Left lung (tissue), 10 donors: ENCODE data around the gene RFTN1. TPM values are rescaled to one million over a fixed set of nuclear protein-coding genes. Genes with fewer than 3 reads are reported as not detected.

Experiments
- ATAC-seq: fragments of 200-7000 bp; cut with Tn5 transposase; one replicate; pipeline ENCODE4 v1.9.1; 2020; ENCODE audit warnings: moderate library complexity
- DNase-seq, 4 donors: peaks; one replicate each; pipeline ENCODE4 v3.0.0-alpha.2; 2013 to 2020
- H3K27ac ChIP-seq, 2 donors: fragments of 200-600 bp; sonication (generic) in 1 of 2; one replicate each; pipeline versions ENCODE4 v1.5.0 to v1.8.0; 2020 to 2021
- H3K27me3 ChIP-seq, 2 donors: fragments of 200-600 bp; sonication (generic) in 1 of 2; one replicate each; pipeline versions ENCODE4 v1.5.0 to v1.8.0; 2020 to 2021
- H3K36me3 ChIP-seq, 2 donors: fragments of 200-600 bp; sonication (generic) in 1 of 2; one replicate each; pipeline versions ENCODE4 v1.5.0 to v1.8.0; 2020 to 2021
- H3K4me1 ChIP-seq, 2 donors: fragments of 200-600 bp; one replicate each; pipeline ENCODE4 v1.8.0; 2021
- H3K4me3 ChIP-seq, 2 donors: fragments of 200-600 bp; sonication (generic) in 1 of 2; one replicate each; pipeline versions ENCODE4 v1.5.0 to v1.8.0; 2020 to 2021; ENCODE audit warnings: mild to moderate bottlenecking in 1 of 2
- H3K9me3 ChIP-seq, 2 donors: fragments of 200-600 bp; sonication (generic) in 1 of 2; one replicate each; pipeline versions ENCODE4 v1.5.0 to v1.8.0; 2020 to 2021
- intact Hi-C, 2 donors: fragments of 100-400 bp; cut with DNase I; formaldehyde crosslinking; loops; one replicate each; pipeline versions ENCODE4 v1.11.2 to v1.14.2; 2022
- polyA plus RNA-seq, 6 donors: library from polyadenylated mRNA; unstranded; fragments of 120-200 nt; gene quantifications; one replicate each; pipeline ENCODE4 v1.2.1, GENCODE V29; 2013; ENCODE audit not compliant: insufficient read length in 6 of 6
- total RNA-seq, 2 donors: library from RNA; stranded (reverse); fragmentation: NEBNext Ultra II Directional; extraction: Animal tissue kit (Norgen Biotek cat#: 25700); gene quantifications; one replicate each; pipeline ENCODE4 v1.2.1, GENCODE V29; 2021
- TF ChIP-seq, protein P1 (sequence below), 2 donors: fragments of 200-600 bp; sonication (generic) in 1 of 2; IDR thresholded peaks; one replicate each; pipeline versions ENCODE4 v1.5.0 to v1.8.0; 2021; ENCODE audit warnings: antibody characterized with exemption in 2 of 2
- donor health status: DM: no; HTN: yes; CAD: no.
- donor health status: DM: no; HTN: no; CAD: no.

RFTN1 gene
- total and polyA plus RNA-seq, 8 donors: 47.2 to 85.1 (median 67.6) TPM

DNA sequence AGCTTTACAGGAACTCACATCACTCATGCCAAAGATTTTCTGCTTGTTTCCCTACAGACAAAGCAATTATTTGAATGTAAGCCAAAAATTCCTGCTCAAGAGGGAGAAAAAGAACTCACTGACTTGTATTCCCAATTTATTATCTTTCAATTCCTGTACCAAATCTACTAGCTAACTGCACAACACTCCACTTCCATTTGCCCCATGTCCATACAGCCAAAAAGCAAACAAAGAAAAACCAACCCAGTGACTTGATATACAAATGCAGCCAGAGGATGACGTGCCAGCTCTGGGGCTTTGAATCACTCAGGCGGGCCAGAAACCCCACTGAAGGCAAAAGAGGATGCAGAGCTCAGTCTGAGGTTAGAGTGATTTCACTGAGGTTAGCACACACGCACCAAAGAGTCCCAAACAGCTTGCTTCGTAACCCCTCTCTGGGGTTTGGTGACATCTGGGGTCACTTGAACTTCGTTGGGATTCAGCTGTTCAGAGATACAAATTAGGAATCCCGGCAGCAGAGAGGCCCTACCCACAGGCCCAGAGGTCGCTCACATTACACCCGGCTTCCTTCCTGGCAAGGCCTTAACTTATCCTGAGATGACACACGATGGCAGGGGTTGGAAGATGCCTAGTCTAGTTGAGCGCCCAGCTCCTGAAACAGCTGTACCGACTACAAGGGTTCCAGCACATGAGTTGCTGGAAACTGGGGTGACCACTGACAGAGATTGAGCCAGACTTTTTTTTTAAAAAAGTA lies 1.6 kb downstream of the RFTN1 start:
- Histone ChIP-seq H3K9me3 (no peaks in the 10 kb centered on the region), H3K4me3 (peak overlapping the region; percentile 82 to 86), H3K27ac (peak overlapping the region; percentile 83 to 86), H3K4me1 (peaks cover 17 to 71% of the 10 kb centered on the region in 2 donors), H3K27me3 (no peaks in the 10 kb centered on the region), H3K36me3 (no peaks in the 10 kb centered on the region)
- TF ChIP-seq, protein P1, sequence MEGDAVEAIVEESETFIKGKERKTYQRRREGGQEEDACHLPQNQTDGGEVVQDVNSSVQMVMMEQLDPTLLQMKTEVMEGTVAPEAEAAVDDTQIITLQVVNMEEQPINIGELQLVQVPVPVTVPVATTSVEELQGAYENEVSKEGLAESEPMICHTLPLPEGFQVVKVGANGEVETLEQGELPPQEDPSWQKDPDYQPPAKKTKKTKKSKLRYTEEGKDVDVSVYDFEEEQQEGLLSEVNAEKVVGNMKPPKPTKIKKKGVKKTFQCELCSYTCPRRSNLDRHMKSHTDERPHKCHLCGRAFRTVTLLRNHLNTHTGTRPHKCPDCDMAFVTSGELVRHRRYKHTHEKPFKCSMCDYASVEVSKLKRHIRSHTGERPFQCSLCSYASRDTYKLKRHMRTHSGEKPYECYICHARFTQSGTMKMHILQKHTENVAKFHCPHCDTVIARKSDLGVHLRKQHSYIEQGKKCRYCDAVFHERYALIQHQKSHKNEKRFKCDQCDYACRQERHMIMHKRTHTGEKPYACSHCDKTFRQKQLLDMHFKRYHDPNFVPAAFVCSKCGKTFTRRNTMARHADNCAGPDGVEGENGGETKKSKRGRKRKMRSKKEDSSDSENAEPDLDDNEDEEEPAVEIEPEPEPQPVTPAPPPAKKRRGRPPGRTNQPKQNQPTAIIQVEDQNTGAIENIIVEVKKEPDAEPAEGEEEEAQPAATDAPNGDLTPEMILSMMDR (IDR thresholded peaks at IDR 0.05): no peak
- intact Hi-C loops: no loop called here
- peak in 3 of 4 donors; percentile 61 to 65 (median 62) for DNase-seq
- peak; percentile 29 for ATAC-seq

DNA sequence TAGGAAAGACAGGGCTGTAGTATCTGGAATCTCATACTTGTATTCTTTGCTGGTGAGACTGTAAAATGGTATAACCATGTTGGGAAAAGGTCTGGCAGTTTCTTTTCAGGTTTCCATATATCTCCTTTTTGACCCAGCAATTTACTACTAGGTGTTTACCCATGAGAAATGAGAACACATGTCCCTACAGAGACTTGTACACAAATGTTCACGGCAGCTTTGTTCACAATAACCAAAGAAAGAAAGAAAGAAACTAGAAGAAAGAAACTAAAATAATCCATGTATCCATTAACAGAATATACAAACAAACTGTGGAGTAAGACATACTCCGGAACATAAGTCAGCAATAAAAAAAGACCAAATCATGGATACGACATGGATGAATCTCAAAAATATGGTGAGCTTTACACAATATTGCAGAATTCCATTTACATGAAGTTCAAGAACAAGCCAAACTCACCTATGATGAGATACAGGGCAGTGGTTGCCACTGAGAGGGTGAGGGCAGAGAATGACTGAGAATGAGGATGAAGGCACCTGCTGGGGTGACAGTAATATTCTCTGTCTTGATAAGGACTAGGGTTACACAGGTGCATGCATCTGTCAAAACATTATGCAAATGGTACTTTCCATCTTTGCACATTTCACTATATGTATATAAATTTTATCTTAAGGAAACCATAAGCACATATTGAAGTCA lies 2.7 kb downstream of the RFTN1 start:
- H3K4me3 ChIP-seq: no peak overlapping the region
- TF ChIP-seq, protein P1 (IDR thresholded peaks at IDR 0.05): no peak
- no peak for DNase-seq
- peaks cover 15 to 62% of the 10 kb centered on the region in 2 donors for H3K4me1 ChIP-seq
- H3K27me3 ChIP-seq: no peaks in the 10 kb centered on the region
- H3K36me3 ChIP-seq: no peaks in the 10 kb centered on the region
- no peaks in the 10 kb centered on the region for H3K9me3 ChIP-seq
- H3K27ac ChIP-seq: peak overlapping the region; percentile 83 to 86
- intact Hi-C loops: no loop called here
- ATAC-seq: no peak

DNA sequence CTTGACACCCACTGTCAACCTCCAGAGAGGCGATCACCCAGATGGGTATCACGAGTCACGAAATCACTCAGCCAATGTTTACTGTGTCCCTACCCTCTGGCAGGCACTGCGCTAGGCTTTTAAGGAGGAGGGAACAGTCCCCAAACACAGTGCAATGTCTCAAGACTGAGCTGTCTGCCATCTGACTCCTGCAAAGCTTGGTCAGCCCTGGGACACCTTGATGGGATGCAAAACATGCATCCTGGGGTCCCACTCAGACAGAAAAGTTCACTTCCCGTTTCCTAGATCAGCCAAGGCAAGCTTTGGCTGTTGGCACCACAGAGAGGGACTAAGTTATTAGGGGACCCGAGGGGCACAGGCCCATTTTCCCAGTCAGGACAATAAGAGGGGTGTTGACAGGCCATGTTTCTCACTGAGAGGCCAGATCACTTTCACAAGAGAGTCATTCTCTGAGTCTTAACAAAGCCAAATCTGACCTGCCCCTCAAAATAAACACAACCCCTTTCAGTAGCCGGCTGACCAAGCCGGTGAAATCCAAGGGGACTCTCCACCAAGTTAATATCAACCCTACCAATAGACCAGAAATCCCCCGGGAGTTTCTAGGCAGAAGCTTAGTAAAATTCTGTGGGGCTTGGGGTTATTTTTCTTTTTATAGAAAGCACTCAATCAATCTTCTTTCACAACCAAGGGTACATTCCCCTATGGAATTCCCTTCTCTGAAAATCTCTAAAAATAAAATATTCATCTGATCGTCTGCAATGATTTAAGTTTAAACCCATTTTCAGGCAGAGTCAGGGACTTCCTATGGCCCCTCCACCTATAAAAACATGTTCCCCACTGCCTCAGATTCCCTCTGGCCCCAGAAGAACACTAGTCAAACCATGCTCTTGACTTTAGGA lies 3.5 kb downstream of the RFTN1 start:
- Histone ChIP-seq H3K36me3 (no peaks in the 10 kb centered on the region), H3K9me3 (no peaks in the 10 kb centered on the region), H3K4me3 (no peak overlapping the region), H3K27me3 (no peaks in the 10 kb centered on the region), H3K27ac (peak overlapping the region; percentile 27 to 59), H3K4me1 (peaks cover 15 to 64% of the 10 kb centered on the region in 2 donors)
- TF ChIP-seq, protein P1 (IDR thresholded peaks at IDR 0.05): no peak
- intact Hi-C loops: no loop called here
- peak; percentile 7 for ATAC-seq
- peak in 1 of 4 donors; percentile 50 for DNase-seq

DNA sequence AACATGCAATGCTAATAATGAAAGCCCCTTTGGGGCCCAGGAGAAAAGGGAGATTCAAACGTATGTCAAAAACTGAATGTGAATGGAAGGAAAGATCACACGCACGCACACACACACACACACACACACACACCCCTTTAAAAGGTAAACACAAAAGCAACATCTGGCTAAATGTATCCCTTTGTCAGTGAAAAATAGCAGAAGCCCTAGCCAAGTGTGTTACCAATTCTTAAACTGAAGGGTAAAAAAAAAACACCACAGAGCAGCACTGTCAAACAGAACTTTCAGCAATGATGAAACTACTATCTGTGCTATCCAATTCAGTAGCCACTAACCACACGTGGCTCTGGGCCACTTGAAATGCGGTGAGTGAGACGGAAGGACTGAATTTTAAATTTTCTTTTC lies 4.9 kb downstream of the RFTN1 start:
- ATAC-seq: no peak
- no peak for DNase-seq
- Histone ChIP-seq H3K27me3 (no peaks in the 10 kb centered on the region), H3K4me1 (peaks cover 16 to 64% of the 10 kb centered on the region in 2 donors), H3K4me3 (no peak overlapping the region), H3K9me3 (no peaks in the 10 kb centered on the region), H3K27ac (peak overlapping the region in 1 of 2 donors; percentile 23), H3K36me3 (no peaks in the 10 kb centered on the region)
- intact Hi-C loops: no loop called here
- TF ChIP-seq, protein P1 (IDR thresholded peaks at IDR 0.05): no peak
